Spleen (tissue), 11 donors: ENCODE measurements around the gene HOXC10. TPM values are rescaled to one million over a fixed set of nuclear protein-coding genes. Genes with fewer than 3 reads are reported as not detected.
A peak's percentile ranks its signal among the peaks of the same experiment; 100 is the strongest.

ENCODE experiments used
- DNase-seq: peaks from one replicate; pipeline ENCODE4 v3.0.0-alpha.2; 2020
- H3K27ac ChIP-seq, 8 donors: fragments of 200-600 bp; sonication (generic) in 7 of 8; 1 replicate in 4 of 8; 2 replicates in 4 of 8; pipeline versions ENCODE4 v1.5.0 to v1.8.0; 2016 to 2021; ENCODE audit warnings: inconsistent platforms in 4 of 8, mild to moderate bottlenecking in 4 of 8, moderate library complexity in 1 of 8
- H3K27me3 ChIP-seq, 7 donors: fragments of 200-600 bp; sonication (generic) in 6 of 7; replicated peaks in 1 of 7; 1 replicate in 4 of 7; 2 replicates in 3 of 7; pipeline versions ENCODE4 v1.5.0 to v1.8.0; 2016 to 2021; ENCODE audit warnings: inconsistent platforms in 3 of 7, mild to moderate bottlenecking in 1 of 7
- H3K36me3 ChIP-seq, 6 donors: fragments of 200-600 bp; sonication (generic) in 5 of 6; 1 replicate in 4 of 6; 2 replicates in 2 of 6; pipeline versions ENCODE4 v1.5.0 to v1.8.0; 2016 to 2021; ENCODE audit warnings: inconsistent platforms in 2 of 6
- H3K4me1 ChIP-seq, 6 donors: fragments of 200-600 bp; sonication (generic) in 5 of 6; 1 replicate in 3 of 6; 2 replicates in 3 of 6; pipeline versions ENCODE4 v1.5.0 to v1.8.0; 2016 to 2021; ENCODE audit warnings: inconsistent platforms in 3 of 6
- H3K4me3 ChIP-seq, 8 donors: fragments of 200-600 bp; sonication (generic) in 7 of 8; 1 replicate in 4 of 8; 2 replicates in 4 of 8; pipeline versions ENCODE4 v1.5.0 to v1.8.0; 2016 to 2021; ENCODE audit warnings: inconsistent platforms in 4 of 8, mild to moderate bottlenecking in 4 of 8, moderate library complexity in 2 of 8
- H3K9me3 ChIP-seq, 8 donors: fragments of 200-600 bp; sonication (generic) in 7 of 8; 1 replicate in 4 of 8; 2 replicates in 4 of 8; pipeline versions ENCODE4 v1.5.0 to v1.8.0; 2016 to 2021; ENCODE audit warnings: inconsistent platforms in 4 of 8
- POLR2A ChIP-seq, 3 donors: fragments of 450-650 bp; IDR thresholded peaks; one replicate each; pipeline ENCODE4 v1.5.1; 2017; ENCODE audit warnings: antibody characterized with exemption in 3 of 3, mild to moderate bottlenecking in 1 of 3
- POLR2AphosphoS5 ChIP-seq, 3 donors: sonication (generic); formaldehyde crosslinking; IDR thresholded peaks; one replicate each; pipeline ENCODE4 v1.5.1; 2017; ENCODE audit warnings: antibody characterized with exemption in 3 of 3
- WGBS, 5 donors: extraction: QIAGEN DNeasy Blood & Tissue Kit in 3 of 5; methylation state at CpG; one replicate each; pipeline versions ENCODE4 v1.1.5 to v1.1.7; 2013 to 2018; 5-methylcytosine and 5-hydroxymethylcytosine counted together
- intact Hi-C: fragments of 100-400 bp; cut with DNase I; formaldehyde crosslinking; loops from one replicate; pipeline ENCODE4 v1.15.0; 2023; ENCODE audit warnings: low total_unique reads
- polyA plus RNA-seq, 3 donors: library from polyadenylated mRNA; stranded (reverse); fragments of 200-250 nt; gene quantifications; one replicate each; pipeline ENCODE4 v1.2.1, GENCODE V29; 2013
- total RNA-seq, 7 donors: library from RNA; depleted of rRNA in 3 of 7; stranded (reverse); fragments of >200 nt in 3 of 7; fragmentation: NEBNext Ultra II Directional in 4 of 7; extraction: Animal tissue kit (Norgen Biotek cat#: 25700) in 4 of 7; gene quantifications; one replicate each; pipeline versions ENCODE4 v1.1.0 to v1.2.1, GENCODE V29; 2016 to 2021
- TF ChIP-seq, protein P1 (sequence below), 11 experiments: fragments of 200-600 bp in 7 of 11; fragments of 450-650 bp in 4 of 11; sonication (generic) in 4 of 11; IDR thresholded peaks in 8 of 11; conservative IDR thresholded peaks in 3 of 11; 1 replicate in 7 of 11; 2 replicates in 4 of 11; pipeline versions ENCODE4 v1.4.0 to v1.8.0; 2016 to 2021; ENCODE audit warnings: antibody characterized with exemption in 11 of 11, inconsistent platforms in 4 of 11, mild to moderate bottlenecking in 1 of 11
- donor health status: healthy with polysubstance abuse.
- donor health status: DM: no; HTN: no; CAD: no; lungs with moderate emphysema.
- donor health status: DM: no; HTN: no; CAD: no.
- donor health status: Bipolar disorder and iron deficiency.
- donor health status: healthy.
- donor health status: DM: no; HTN: no; CAD: no.
- donor health status: DM: yes; HTN: yes; CAD: no.

The HOXC10 gene
- total and polyA plus RNA-seq, 10 donors = not detected

DNA sequence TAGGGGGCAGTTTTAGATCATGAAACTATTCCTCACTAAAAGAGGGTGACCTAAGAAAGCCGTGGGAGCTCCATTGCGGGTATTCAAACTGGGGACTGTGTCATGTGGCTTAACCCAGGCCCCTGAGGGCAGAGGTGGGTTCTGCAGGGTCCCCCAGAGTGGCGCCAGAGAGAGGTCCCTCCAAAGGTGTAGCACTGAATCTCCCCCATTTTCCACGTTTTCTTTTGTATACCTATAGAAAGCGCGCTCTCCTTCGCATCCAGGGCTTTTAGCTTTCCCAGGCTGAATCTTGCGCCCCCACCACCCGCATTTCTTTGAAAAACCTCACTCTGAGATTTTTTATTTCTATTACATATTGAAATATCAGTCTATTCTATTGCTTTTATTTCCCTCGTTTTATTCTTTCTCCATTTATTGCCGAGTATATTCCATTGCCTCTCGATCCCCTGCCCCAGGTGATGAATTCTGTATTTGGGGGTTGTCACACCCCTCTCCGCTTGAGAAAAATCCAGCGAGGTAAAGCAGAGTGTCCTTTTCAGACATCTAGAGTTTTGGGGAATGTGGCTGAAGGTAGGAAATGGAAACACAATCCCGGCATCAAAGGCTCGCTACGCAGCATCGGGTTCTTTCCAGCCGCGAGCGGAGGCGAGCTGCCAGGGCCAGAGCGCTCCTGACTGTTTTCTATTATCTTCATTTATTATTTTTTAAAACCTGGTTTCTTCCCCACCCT, 47.2 kb upstream of the HOXC10 start:
- TF ChIP-seq POLR2A (IDR thresholded peaks at IDR 0.05) (no peak), POLR2AphosphoS5 (IDR thresholded peaks at IDR 0.05) (no peak)
- TF ChIP-seq, protein P1, sequence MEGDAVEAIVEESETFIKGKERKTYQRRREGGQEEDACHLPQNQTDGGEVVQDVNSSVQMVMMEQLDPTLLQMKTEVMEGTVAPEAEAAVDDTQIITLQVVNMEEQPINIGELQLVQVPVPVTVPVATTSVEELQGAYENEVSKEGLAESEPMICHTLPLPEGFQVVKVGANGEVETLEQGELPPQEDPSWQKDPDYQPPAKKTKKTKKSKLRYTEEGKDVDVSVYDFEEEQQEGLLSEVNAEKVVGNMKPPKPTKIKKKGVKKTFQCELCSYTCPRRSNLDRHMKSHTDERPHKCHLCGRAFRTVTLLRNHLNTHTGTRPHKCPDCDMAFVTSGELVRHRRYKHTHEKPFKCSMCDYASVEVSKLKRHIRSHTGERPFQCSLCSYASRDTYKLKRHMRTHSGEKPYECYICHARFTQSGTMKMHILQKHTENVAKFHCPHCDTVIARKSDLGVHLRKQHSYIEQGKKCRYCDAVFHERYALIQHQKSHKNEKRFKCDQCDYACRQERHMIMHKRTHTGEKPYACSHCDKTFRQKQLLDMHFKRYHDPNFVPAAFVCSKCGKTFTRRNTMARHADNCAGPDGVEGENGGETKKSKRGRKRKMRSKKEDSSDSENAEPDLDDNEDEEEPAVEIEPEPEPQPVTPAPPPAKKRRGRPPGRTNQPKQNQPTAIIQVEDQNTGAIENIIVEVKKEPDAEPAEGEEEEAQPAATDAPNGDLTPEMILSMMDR (IDR thresholded peaks at IDR 0.05 in 8 of 11, conservative IDR thresholded peaks at IDR 0.05 in 3 of 11) = no peak
- WGBS, 5 donors = 17 to 26% (median 21%) methylated on average over 23 of the region's 23 CpGs
- peaks cover 0 to 3% (median 0%) of the 10 kb centered on the region in 8 donors for H3K9me3 ChIP-seq
- no peak overlapping the region for H3K27ac ChIP-seq
- H3K27me3 ChIP-seq = peaks cover 16 to 100% (median 93%) of the 10 kb centered on the region in 7 donors
- intact Hi-C loops = no loop called here
- peaks cover 0 to 28% (median 14%) of the 10 kb centered on the region in 6 donors for H3K4me1 ChIP-seq
- H3K36me3 ChIP-seq = no peaks in the 10 kb centered on the region
- DNase-seq = no peak
- no peak overlapping the region for H3K4me3 ChIP-seq

DNA sequence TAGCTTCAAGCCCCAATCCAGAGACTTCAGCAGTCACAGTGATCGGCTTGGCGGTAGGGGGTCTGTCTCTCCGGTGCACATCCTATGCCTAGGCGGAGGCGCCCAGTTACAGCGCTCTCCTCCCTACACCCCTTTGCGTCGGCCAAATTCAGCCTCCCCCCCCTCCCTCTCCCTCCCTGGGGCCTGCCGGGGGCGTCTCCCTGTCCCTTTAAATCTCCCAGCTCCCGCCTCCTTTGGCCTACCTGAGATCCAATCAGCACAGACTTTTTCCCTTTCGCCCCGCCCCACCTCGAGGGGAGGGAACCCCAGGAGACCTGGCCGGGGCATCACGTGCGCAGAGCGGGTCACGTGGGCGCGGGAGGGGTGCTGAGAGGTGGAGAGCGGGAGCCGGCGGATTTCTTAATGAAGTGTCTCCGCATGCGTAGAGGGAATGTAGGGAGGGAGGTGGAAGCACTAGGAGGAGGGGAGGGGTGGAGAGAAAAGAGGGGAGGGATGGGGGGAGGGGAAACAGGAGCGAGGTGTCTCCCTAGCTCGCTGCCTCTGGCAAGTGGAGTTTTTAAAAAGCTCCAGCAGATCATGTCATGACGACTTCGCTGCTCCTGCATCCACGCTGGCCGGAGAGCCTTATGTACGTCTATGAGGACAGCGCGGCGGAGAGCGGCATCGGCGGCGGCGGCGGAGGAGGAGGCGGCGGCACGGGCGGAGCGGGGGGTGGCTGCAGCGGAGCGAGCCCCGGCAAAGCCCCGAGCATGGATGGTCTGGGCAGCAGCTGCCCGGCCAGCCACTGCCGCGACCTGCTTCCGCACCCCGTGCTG, 46.4 kb upstream of the HOXC10 start, which contains the start of gene HOXC13:
HOXC13 (plus strand) TSS at position 506 of the 815 bp plus-strand sequence; CDS start at position 582, 76 bp downstream.
- Histone ChIP-seq H3K27me3 (peaks cover 16 to 100% (median 99%) of the 10 kb centered on the region in 7 donors), H3K9me3 (peaks cover 0 to 3% (median 0%) of the 10 kb centered on the region in 8 donors), H3K27ac (no peak within 1 kb of the TSS), H3K4me3 (peak within 1 kb of the TSS in 1 of 8 donors; percentile 42), H3K36me3 (no peaks in the 10 kb centered on the region), H3K4me1 (peaks cover 0 to 28% (median 14%) of the 10 kb centered on the region in 6 donors)
- TF ChIP-seq POLR2A (IDR thresholded peaks at IDR 0.05) (no peak), POLR2AphosphoS5 (IDR thresholded peaks at IDR 0.05) (no peak)
- TF ChIP-seq, protein P1 (IDR thresholded peaks at IDR 0.05 in 8 of 11, conservative IDR thresholded peaks at IDR 0.05 in 3 of 11) = no peak
- 8 to 13% (median 10%) methylated on average over 39 to 56 of the region's 56 CpGs for WGBS, 5 donors
- DNase-seq = no peak
- intact Hi-C loops = no loop called here

DNA sequence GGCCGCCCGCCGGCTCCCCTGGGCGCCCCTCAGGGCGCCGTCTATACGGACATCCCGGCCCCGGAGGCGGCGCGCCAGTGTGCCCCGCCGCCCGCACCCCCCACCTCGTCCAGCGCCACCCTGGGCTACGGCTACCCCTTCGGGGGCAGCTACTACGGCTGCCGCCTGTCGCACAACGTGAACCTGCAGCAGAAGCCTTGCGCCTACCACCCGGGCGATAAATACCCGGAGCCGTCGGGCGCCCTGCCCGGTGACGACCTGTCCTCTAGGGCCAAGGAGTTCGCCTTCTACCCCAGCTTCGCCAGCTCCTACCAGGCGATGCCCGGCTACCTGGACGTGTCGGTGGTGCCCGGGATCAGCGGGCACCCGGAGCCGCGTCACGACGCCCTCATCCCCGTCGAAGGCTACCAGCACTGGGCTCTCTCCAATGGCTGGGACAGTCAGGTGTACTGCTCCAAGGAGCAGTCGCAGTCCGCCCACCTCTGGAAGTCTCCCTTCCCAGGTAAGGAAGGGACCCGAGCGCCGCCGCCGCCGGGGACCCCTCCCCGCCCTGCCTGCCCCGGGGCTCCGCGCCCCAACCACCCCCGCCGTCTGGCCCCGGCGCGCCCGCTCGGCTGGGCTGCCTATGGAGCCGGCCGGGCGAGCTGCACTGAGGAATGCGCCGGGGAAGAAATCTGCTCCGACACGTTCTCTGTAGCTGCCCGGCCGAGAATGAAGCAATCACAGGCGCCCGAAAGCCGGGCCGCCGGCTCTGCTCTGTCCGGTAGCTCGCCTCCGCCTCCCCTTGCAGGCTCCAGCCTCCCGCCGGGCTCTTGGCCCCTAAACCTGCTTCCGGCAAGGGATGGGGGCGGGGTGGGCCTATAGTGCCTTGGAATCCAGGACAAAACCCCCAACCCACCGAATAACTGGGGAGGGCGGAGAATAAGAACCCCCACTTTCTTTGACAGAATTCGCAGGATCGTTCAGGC, 45.5 kb upstream of the HOXC10 start:
- TF ChIP-seq POLR2A (IDR thresholded peaks at IDR 0.05) = no peak
- peaks cover 14 to 100% (median 99%) of the 10 kb centered on the region in 7 donors for H3K27me3 ChIP-seq
- 6 to 12% (median 9%) methylated on average over 31 to 91 of the region's 91 CpGs for WGBS, 5 donors

DNA sequence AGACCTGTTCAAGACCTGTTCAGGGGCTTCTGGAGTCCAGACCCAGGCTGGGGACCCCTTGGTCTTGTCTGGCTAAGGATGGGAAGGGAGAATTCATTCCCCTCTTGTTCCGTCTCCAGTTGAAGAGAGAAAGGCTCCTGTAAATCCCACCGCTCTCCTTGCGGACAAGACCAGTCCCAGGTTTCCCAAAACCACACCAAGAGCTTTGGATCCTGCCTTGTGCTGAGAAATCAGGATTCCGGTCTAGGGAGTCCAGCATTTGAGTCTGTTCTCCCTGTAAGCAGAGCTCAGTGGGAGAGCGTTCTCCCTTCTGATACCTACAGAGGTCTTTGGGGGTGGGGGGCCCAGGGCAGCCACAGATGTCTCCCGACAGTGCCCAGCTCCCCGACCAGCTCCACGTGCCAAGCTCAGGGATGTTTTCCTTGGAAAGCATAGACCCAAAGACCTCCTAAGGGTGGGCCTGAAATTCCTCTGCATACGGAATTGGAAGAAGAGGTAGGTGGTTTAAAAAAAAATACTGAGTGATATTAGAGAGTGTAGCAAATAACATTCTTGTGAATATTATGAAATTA, 44.4 kb upstream of the HOXC10 start:
- peaks cover 12 to 100% (median 99%) of the 10 kb centered on the region in 7 donors for H3K27me3 ChIP-seq
- peaks cover 0 to 3% (median 0%) of the 10 kb centered on the region in 8 donors for H3K9me3 ChIP-seq
- TF ChIP-seq POLR2AphosphoS5 (IDR thresholded peaks at IDR 0.05) = no peak
- DNase-seq = no peak
- H3K4me3 ChIP-seq = no peak overlapping the region
- H3K27ac ChIP-seq = no peak overlapping the region
- H3K36me3 ChIP-seq = no peaks in the 10 kb centered on the region
- intact Hi-C loops = no loop called here
- H3K4me1 ChIP-seq = peaks cover 0 to 29% (median 10%) of the 10 kb centered on the region in 6 donors
- WGBS, 5 donors = 10 to 14% (median 10%) methylated on average over 9 of the region's 9 CpGs

More for the DNA sequence above, 45.5 kb upstream of the HOXC10 start:
- Histone ChIP-seq H3K4me1 (peaks cover 0 to 28% (median 14%) of the 10 kb centered on the region in 6 donors), H3K9me3 (peaks cover 0 to 3% (median 0%) of the 10 kb centered on the region in 8 donors), H3K36me3 (no peaks in the 10 kb centered on the region), H3K27ac (no peak overlapping the region), H3K4me3 (peak overlapping the region in 1 of 8 donors; percentile 42)
- intact Hi-C loops = no loop called here
- no peak for DNase-seq
